Colonic mucosa (tissue), 4 donors: ENCODE results near the gene PLXDC1. TPM values are rescaled to one million over a fixed set of nuclear protein-coding genes. Genes with fewer than 3 reads are reported as not detected.

Experiments used
- DNase-seq: peaks from one replicate; pipeline ENCODE4 v3.0.0-alpha.2; 2020
- H3K27ac ChIP-seq: fragments of 200-600 bp; one replicate; pipeline ENCODE4 v1.8.0; 2021
- H3K27me3 ChIP-seq: fragments of 200-600 bp; one replicate; pipeline ENCODE4 v1.8.0; 2021
- H3K36me3 ChIP-seq: fragments of 200-600 bp; one replicate; pipeline ENCODE4 v1.8.0; 2021
- H3K4me1 ChIP-seq: fragments of 200-600 bp; one replicate; pipeline ENCODE4 v1.8.0; 2021; ENCODE audit warnings: mild to moderate bottlenecking
- H3K4me3 ChIP-seq: fragments of 200-600 bp; one replicate; pipeline ENCODE4 v1.8.0; 2021
- H3K9ac ChIP-seq, 2 donors: one replicate each; pipeline ENCODE4 v1.7.0; 2013; ENCODE audit warnings: control low read depth in 2 of 2, low read depth in 2 of 2, low read length in 2 of 2
- H3K9me3 ChIP-seq: fragments of 200-600 bp; one replicate; pipeline ENCODE4 v1.8.0; 2021
- CTCF ChIP-seq: fragments of 200-600 bp; IDR thresholded peaks from one replicate; pipeline ENCODE4 v1.8.0; 2022; ENCODE audit warnings: antibody characterized with exemption, mild to moderate bottlenecking
- intact Hi-C: fragments of 100-400 bp; cut with DNase I; formaldehyde crosslinking; loops from one replicate; pipeline ENCODE4 v1.14.1; 2022
- total RNA-seq, 2 donors: library from RNA; stranded (reverse); fragmentation: NEBNext Ultra II Directional in 1 of 2; extraction: Animal tissue kit (Norgen Biotek cat#: 25700) in 1 of 2; gene quantifications; one replicate each; pipeline ENCODE4 v1.2.1, GENCODE V29; 2021
- donor health status: healthy.
- donor health status: DM: no; HTN: no; CAD: no.
- donor health status: DM: no; HTN: no; CAD: no.

PLXDC1 gene
- total RNA-seq, 2 donors from 2014 or later = 0.54 to 4.4 TPM

GRCh38 chr17:39104657-39105056 lies 46.8 kb downstream of the PLXDC1 start:
- no peak overlapping the region for H3K9ac ChIP-seq
- H3K27me3 ChIP-seq = no peaks in the 10 kb centered on the region
- H3K36me3 ChIP-seq = no peaks in the 10 kb centered on the region
- H3K27ac ChIP-seq = no peak overlapping the region
- no peaks in the 10 kb centered on the region for H3K4me1 ChIP-seq
- H3K4me3 ChIP-seq = no peak overlapping the region
- H3K9me3 ChIP-seq = no peaks in the 10 kb centered on the region
- no peak for DNase-seq
- TF ChIP-seq CTCF = no peak
- intact Hi-C loops = no loop called here

- Histone ChIP-seq H3K9ac (no peak overlapping the region), H3K36me3 (no peaks in the 10 kb centered on the region), H3K9me3 (no peaks in the 10 kb centered on the region), H3K27ac (no peak overlapping the region), H3K27me3 (no peaks in the 10 kb centered on the region), H3K4me1 (no peaks in the 10 kb centered on the region), H3K4me3 (no peak overlapping the region)
- DNase-seq = no peak
- intact Hi-C loops = no loop called here
- no peak for TF ChIP-seq CTCF
Measured at GRCh38 chr17:39104046-39104445, 47.4 kb downstream of the PLXDC1 start.

GRCh38 chr17:39101091-39101490 lies 50.3 kb downstream of the PLXDC1 start:
- Histone ChIP-seq H3K27ac (no peak overlapping the region), H3K36me3 (no peaks in the 10 kb centered on the region), H3K4me3 (no peak overlapping the region), H3K4me1 (no peaks in the 10 kb centered on the region), H3K9me3 (no peaks in the 10 kb centered on the region), H3K27me3 (no peaks in the 10 kb centered on the region), H3K9ac (no peak overlapping the region)
- intact Hi-C loops = no loop called here
- no peak for TF ChIP-seq CTCF
- no peak for DNase-seq

- H3K9me3 ChIP-seq = no peaks in the 10 kb centered on the region
- intact Hi-C loops = no loop called here
- no peak overlapping the region for H3K27ac ChIP-seq
- no peak overlapping the region for H3K4me3 ChIP-seq
- no peak for DNase-seq
- H3K4me1 ChIP-seq = no peaks in the 10 kb centered on the region
- no peak overlapping the region for H3K9ac ChIP-seq
- TF ChIP-seq CTCF = no peak
- no peaks in the 10 kb centered on the region for H3K27me3 ChIP-seq
- no peaks in the 10 kb centered on the region for H3K36me3 ChIP-seq
Measured at GRCh38 chr17:39100530-39100929, 50.9 kb downstream of the PLXDC1 start.

- no peak overlapping the region for H3K9ac ChIP-seq
Measured at GRCh38 chr17:39099663-39100286, 51.7 kb downstream of the PLXDC1 start.

More at GRCh38 chr17:39099663-39100286, 51.7 kb downstream of the PLXDC1 start:
- intact Hi-C loops = no loop called here
- Histone ChIP-seq H3K27ac (no peak overlapping the region), H3K27me3 (no peaks in the 10 kb centered on the region), H3K4me1 (no peaks in the 10 kb centered on the region), H3K4me3 (no peak overlapping the region), H3K36me3 (no peaks in the 10 kb centered on the region), H3K9me3 (no peaks in the 10 kb centered on the region)
- no peak for TF ChIP-seq CTCF
- DNase-seq = peak; percentile 56
